Activated naive CD4-positive, alpha-beta T cell treated with anti-CD3 and anti-CD28 coated beads, Interleukin-2, amount 50 U/mL, for 24 hours (primary cell): ENCODE measurements around the gene ZP1.

Experiments
- H3K27ac Mint-ChIP-seq: one replicate; pipeline ENCODE4 v1.8.0; 2021; ENCODE audit warnings: mild to moderate bottlenecking, mixed read lengths
- H3K27me3 Mint-ChIP-seq: one replicate; pipeline ENCODE4 v1.8.0; 2021; ENCODE audit warnings: mixed read lengths
- H3K36me3 Mint-ChIP-seq: one replicate; pipeline ENCODE4 v1.8.0; 2021; ENCODE audit warnings: mixed read lengths
- H3K4me1 Mint-ChIP-seq: one replicate; pipeline ENCODE4 v1.8.0; 2021; ENCODE audit warnings: mixed read lengths
- H3K4me3 Mint-ChIP-seq: one replicate; pipeline ENCODE4 v1.8.0; 2021; ENCODE audit warnings: mild to moderate bottlenecking, mixed read lengths
- H3K9me3 Mint-ChIP-seq: one replicate; pipeline ENCODE4 v1.8.0; 2021; ENCODE audit warnings: mixed read lengths

The ZP1 gene

DNA sequence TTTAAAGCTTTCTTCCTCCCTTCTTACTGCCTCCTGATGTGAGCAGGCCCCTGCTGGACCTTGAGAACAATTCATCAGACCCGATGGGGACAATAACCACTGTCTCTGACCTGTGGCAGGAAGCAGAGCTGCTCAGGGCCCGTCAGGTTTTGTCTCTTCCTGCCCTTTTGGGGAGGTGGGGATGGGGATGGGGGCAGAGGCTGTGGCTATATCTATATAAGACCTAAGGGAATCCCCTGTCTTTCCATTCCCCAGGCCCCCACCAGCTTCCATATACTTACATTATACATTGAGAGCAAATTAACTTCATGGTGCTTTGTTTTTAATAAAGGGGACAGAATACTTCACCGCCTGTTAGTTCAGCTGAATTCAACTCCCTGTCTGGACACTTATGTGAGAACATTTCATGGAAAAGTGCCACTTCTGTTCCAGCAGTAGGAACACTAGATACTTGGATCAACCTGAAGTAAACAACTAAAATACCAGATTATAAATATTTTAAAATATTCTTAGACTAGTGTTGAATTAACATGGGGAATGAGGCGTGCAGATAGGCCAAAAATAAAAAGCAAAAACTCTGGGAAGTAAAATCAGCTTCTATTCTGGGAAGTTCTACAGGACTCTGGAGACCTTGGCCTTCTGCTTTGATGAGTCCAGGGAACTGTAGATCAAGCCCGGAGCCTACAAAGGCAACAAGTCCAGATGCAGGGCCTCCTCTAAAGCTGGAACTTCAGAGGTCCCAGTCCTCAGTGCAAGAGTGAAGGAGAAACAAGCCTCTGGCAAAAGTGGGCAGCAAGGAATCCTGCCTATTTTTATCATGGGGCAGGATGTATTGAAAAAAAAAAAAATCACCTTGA lies 11.1 kb downstream of the ZP1 start:
- peaks cover 6% of the 10 kb centered on the region for H3K4me1 Mint-ChIP-seq
- no peaks in the 10 kb centered on the region for H3K27me3 Mint-ChIP-seq
- no peaks in the 10 kb centered on the region for H3K9me3 Mint-ChIP-seq
- peaks cover 5% of the 10 kb centered on the region for H3K36me3 Mint-ChIP-seq
- no peak overlapping the region for H3K4me3 Mint-ChIP-seq
- no peak overlapping the region for H3K27ac Mint-ChIP-seq

DNA sequence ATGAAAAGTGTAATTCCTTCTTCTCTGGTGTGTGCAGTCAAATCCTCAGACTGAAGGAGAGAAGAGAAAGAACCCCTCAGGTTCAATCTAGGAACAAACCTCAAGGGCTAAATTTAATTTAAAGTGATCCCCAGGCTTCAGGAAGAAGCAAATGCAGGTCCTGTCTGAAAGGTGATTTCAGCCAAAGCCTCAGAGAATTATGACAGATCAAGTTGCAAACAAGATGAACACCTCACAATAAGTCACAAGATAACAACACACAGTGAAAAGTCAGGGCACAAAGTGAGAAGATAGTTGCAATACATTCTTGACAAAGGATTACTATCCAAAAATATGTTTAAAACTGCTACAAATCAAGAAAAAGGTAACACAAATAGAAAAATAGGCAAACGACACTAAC lies 11.8 kb downstream of the ZP1 start:
- H3K9me3 Mint-ChIP-seq: no peaks in the 10 kb centered on the region
- peaks cover 5% of the 10 kb centered on the region for H3K36me3 Mint-ChIP-seq
- H3K27ac Mint-ChIP-seq: no peak overlapping the region
- H3K4me1 Mint-ChIP-seq: peaks cover 5% of the 10 kb centered on the region
- no peak overlapping the region for H3K4me3 Mint-ChIP-seq
- H3K27me3 Mint-ChIP-seq: no peaks in the 10 kb centered on the region

DNA sequence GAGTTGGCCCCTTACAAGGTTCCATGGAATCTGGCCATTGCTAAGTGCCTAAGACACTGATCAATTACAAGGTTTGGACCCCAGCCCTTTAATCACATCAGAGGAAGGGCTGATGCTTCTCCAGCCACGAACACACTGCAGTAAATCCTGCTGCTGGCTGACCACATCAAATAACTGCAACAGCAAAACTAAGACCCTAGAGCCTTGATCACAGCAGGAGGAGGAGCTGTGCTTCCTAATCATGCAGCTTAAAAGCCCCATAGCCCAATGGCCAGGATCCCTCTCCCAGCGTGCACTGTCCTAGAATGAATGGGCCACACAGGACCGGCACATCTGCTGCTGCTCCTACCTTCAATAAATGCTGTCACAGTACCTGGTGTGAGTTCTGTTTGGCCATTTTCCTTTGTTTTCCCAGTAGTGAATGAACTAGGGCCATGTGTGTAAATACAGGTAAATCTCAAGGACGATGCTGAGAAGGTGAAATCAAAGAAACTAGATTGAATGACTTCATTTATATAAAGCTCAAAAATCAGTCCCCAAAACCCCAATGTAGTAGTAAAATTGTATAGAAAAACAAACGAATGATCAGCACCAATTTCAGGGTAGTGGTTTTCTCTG lies 12.7 kb downstream of the ZP1 start:
- Mint-ChIP-seq H3K4me1 (peaks cover 5% of the 10 kb centered on the region), H3K27me3 (no peaks in the 10 kb centered on the region), H3K27ac (peak overlapping the region; percentile 68), H3K9me3 (no peaks in the 10 kb centered on the region), H3K36me3 (peaks cover 5% of the 10 kb centered on the region), H3K4me3 (no peak overlapping the region)

DNA sequence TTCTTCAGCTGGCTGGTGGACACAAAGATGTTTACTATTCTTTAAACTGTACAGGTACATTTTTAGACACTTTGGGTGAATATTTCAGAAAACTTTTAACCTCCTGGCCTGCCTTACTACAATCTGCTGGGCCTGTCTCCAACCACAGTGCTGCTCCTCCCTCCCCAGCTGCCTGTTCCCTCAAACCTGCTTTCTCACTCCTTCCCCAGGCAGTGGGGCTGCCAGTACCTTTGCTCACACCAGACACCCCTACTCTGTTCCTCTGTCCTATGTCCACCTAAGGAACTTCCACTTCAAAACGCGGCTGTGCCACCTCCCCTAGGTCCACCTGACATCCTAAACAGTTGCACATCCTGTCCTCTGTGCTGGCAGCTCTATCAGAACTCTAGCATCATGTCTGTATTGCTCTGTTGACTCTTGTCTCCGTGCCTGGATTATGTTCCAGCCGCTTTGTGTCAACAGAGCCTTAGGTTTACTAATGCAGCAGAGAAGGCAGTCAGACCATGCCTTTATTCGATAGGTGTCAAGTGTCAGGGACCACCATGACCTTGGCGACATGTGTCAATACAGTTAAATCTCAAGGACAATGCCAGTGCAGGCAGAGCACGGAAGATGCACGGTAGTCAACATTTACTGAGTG lies 13.4 kb downstream of the ZP1 start:
- Mint-ChIP-seq H3K4me1 (peaks cover 5% of the 10 kb centered on the region), H3K36me3 (peaks cover 6% of the 10 kb centered on the region), H3K27me3 (no peaks in the 10 kb centered on the region), H3K27ac (peak overlapping the region; percentile 14), H3K9me3 (no peaks in the 10 kb centered on the region), H3K4me3 (no peak overlapping the region)

DNA sequence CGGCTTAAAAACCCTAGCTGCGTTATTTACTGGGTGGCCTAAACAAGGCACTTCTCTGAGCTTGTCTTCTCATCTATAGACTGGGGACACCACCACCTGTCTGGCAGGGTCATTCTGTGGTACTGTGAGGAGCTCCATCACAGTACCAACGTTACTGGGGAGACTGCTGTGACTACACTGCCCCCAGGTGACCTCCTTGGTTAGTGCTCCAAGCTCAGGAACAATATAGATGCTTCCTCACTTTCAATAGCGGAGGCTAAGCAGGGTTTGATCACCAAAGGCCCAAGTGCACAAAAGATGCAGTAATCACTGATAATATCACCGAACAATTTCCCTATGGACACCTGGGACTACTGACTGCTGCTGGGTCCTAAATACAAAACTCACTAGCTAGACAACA lies 20.2 kb downstream of the ZP1 start:
- H3K9me3 Mint-ChIP-seq: no peaks in the 10 kb centered on the region
- no peaks in the 10 kb centered on the region for H3K27me3 Mint-ChIP-seq
- H3K27ac Mint-ChIP-seq: no peak overlapping the region
- no peak overlapping the region for H3K4me3 Mint-ChIP-seq
- H3K36me3 Mint-ChIP-seq: peaks cover 12% of the 10 kb centered on the region
- H3K4me1 Mint-ChIP-seq: no peaks in the 10 kb centered on the region

DNA sequence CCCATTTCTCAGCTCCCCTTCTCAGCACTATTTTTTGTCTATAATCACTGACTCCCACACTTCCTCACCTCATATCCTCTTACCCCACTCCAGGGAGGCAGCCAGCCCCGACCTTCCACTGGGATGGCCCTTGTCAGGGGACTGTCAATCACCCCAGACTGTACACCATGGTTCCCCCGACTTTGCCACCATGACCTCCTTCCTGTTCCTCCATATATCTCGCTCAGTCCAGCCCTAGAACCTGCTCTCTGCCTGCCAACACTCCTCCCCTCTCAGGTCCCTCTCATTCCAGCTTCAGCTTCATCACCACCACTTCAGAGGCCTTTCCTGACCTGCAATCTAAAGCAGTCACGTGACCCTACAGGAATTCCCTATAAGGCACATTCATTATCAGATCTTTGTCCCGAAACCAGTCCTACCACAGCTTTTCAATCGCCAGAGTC lies 22.5 kb downstream of the ZP1 start:
- peak overlapping the region; percentile 0 for H3K27ac Mint-ChIP-seq
- no peaks in the 10 kb centered on the region for H3K9me3 Mint-ChIP-seq
- H3K36me3 Mint-ChIP-seq: peaks cover 10% of the 10 kb centered on the region
- H3K4me1 Mint-ChIP-seq: no peaks in the 10 kb centered on the region
- H3K4me3 Mint-ChIP-seq: no peak overlapping the region
- no peaks in the 10 kb centered on the region for H3K27me3 Mint-ChIP-seq

DNA sequence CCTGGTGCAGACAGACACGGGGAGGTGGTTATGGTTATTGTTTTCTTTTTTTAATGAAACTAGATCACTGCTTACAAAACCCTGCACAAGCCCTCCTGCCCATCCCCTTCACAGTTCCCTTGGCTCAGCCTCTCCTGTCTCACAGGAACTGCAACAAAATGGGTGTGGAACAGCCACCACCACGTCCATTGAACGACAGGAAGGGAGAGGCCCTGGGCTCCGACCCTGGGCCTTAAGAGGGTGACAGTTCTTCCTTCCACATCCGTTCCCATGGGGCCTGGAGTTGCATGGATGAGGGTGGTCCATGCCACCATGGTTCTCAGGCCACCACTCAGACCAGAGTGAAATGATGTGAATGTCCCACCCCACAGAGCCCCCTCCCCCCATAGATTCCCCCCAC lies 23.4 kb downstream of the ZP1 start:
- no peak overlapping the region for H3K4me3 Mint-ChIP-seq
- peaks cover 12% of the 10 kb centered on the region for H3K36me3 Mint-ChIP-seq
- no peaks in the 10 kb centered on the region for H3K27me3 Mint-ChIP-seq
- no peaks in the 10 kb centered on the region for H3K4me1 Mint-ChIP-seq
- no peak overlapping the region for H3K27ac Mint-ChIP-seq
- no peaks in the 10 kb centered on the region for H3K9me3 Mint-ChIP-seq

DNA sequence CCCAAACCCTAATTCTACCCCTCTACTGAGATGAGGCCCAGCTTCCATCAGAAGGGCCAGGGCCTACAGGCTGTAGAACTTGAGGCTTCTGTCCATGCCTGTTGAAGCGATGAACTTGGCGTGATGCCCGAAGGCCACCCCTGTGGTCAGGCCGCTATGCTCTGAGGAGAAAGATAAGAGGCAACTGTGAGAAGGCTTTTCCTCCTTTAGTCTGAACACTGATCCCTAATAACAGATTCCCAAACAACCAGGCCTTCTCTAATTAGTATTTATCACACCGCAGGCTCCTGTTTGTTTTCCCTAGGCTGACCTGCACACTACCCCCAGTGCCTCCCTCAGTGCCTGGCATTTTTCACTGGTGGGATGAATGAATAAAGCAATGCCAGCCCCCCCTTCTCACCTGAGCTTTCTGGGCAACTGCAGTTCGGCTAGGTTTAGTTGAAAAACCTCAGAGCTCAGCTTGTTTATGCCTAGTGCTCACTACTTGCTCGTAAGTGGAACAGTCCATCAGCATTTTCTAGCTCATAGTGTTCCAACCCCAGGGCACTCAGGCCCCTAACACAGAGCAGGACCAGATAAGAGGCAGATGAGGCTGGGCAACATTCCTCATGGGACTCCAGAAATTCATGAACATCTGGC lies 23.9 kb downstream of the ZP1 start:
- no peak overlapping the region for H3K4me3 Mint-ChIP-seq
- H3K4me1 Mint-ChIP-seq: no peaks in the 10 kb centered on the region
- H3K36me3 Mint-ChIP-seq: peaks cover 14% of the 10 kb centered on the region
- H3K9me3 Mint-ChIP-seq: no peaks in the 10 kb centered on the region
- no peaks in the 10 kb centered on the region for H3K27me3 Mint-ChIP-seq
- H3K27ac Mint-ChIP-seq: no peak overlapping the region

DNA sequence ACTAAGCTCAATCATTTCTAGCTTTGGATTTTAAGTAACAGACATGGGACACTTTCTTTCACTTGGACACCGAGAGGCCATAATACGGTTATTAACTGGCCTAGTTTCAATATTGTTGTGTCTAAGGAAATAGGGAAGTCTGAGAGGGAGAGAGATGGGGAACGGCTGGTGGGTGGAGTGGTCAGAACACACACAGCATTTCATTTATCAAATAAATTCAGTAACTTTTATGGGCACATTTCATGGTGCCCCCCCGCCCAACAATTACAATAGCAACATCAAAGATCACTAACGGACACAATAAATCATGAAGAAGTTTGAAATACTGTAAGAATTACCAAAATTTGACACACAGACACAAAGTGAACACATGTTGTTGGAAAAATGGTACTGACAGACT lies 28.3 kb downstream of the ZP1 start:
- H3K27me3 Mint-ChIP-seq: no peaks in the 10 kb centered on the region
- H3K27ac Mint-ChIP-seq: no peak overlapping the region
- H3K4me3 Mint-ChIP-seq: no peak overlapping the region
- H3K4me1 Mint-ChIP-seq: peaks cover 4% of the 10 kb centered on the region
- no peaks in the 10 kb centered on the region for H3K9me3 Mint-ChIP-seq
- H3K36me3 Mint-ChIP-seq: peaks cover 19% of the 10 kb centered on the region

DNA sequence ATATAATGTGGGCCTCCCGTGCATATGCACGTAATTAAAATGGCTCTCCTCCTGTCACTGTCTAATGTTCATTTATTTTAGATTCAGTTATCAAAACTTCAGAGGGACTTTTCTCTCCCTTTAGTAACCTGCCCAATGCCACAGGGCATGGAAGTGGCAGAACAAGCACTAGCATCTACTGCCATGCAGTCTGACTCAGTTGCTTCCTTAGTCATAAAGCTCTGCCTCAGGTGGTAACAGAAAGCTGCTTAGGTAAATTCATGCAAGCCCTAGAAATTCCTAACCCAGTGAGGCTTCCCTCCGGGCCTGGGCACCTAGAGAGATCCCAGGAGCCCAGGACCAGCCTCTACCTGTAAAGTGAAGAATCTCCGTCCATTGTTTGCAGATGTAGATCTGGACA lies 30.2 kb downstream of the ZP1 start:
- H3K36me3 Mint-ChIP-seq: peaks cover 16% of the 10 kb centered on the region
- no peak overlapping the region for H3K4me3 Mint-ChIP-seq
- no peaks in the 10 kb centered on the region for H3K9me3 Mint-ChIP-seq
- no peaks in the 10 kb centered on the region for H3K27me3 Mint-ChIP-seq
- H3K27ac Mint-ChIP-seq: peak overlapping the region; percentile 15
- peaks cover 4% of the 10 kb centered on the region for H3K4me1 Mint-ChIP-seq

DNA sequence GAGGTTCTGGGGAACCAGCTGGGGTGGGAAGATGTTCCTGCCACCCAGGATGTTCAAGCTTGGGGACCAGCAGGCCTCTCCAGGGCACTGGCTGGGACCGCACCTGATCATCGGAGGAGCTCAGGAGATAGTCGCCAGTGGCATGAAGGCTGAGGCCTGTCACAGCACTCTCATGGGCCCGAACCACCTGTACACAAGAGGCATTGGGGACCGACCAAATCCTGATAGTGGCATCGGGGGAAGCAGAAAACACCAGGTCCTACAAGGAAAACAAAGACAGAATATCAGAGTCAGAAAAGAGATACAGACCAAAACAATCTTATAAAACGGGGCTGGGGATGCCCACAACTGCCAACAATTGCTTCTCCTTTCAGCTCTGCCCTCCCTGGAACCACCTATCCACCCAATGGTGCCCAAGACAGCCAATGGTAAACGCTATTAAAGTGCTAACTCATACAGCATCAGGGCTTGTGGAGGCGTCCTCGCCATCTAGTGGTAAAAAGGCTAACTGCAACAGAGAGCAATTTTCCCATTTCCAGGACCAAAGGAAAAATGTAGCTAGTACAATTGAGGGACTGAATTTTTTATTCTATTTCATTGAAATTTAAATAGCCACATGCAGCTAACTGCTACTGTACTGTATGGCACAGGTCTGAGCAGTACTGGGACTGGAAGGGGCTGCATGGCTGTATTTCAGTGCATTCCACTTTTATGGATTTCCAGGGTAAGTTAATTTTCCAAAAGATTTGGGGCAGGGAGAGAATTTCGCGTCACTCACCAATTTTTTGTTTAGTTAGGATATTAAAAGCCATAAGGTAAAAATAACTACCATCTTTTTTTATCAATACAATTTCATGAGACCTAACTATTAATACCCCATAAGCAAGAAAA lies 31.9 kb downstream of the ZP1 start:
- H3K27me3 Mint-ChIP-seq: no peaks in the 10 kb centered on the region
- H3K36me3 Mint-ChIP-seq: peaks cover 18% of the 10 kb centered on the region
- H3K9me3 Mint-ChIP-seq: no peaks in the 10 kb centered on the region
- peaks cover 16% of the 10 kb centered on the region for H3K4me1 Mint-ChIP-seq
- H3K4me3 Mint-ChIP-seq: no peak overlapping the region
- no peak overlapping the region for H3K27ac Mint-ChIP-seq

DNA sequence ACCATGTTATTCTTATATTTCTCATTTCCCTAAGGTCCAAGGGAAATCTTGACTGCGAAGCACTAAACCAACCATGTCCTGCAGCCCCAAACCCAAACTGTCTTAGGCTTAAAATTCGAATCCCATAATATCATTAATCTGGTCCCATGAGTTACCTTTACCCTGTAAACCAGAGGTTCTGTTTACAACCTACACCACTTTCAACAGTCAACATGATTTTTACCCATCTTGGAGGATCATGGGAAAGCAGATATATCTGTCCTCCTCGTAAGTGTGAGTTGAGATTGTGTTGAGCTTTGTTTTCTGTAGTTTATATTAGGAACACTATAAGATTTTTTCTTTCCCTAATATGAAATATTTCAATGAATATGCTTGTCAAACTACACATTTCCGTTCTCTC lies 32.6 kb downstream of the ZP1 start:
- Mint-ChIP-seq H3K9me3 (no peaks in the 10 kb centered on the region), H3K27ac (peak overlapping the region; percentile 81), H3K4me1 (peaks cover 21% of the 10 kb centered on the region), H3K36me3 (peaks cover 18% of the 10 kb centered on the region), H3K4me3 (no peak overlapping the region), H3K27me3 (no peaks in the 10 kb centered on the region)

DNA sequence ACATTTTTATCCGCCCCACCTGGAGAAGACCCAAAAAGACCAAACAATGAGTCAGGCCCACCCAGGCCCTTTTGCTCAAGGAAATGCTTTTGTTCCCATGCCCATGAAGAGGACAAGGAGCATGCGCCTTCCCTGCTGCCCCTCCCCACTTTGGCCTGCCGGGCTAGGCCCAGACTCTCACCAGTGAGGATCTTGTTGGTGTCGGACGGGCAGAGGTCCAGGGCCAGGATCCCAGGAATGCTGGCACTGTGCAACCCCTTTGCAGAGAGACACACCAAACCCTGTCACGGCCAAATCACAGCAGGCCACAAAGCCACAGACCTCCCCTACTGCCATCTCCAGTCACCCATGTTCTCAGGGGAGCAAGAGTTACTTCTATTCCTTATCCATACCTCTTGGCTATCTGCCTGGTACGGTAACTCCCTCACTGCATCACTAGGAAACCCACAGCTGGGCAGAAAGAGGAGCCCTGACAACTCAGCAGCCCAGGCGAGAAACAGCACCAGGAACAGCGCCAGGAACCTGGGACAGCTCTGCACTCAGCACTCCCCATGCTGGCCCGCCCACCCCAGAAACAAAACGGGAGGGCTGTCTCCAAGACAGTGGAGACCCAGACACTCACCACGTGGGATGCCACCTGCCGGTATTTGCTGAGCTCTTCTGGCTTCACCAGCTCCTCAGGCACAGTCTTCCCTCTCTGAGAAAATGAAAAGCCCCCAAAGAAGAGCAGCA lies 33.5 kb downstream of the ZP1 start:
- no peaks in the 10 kb centered on the region for H3K27me3 Mint-ChIP-seq
- peaks cover 14% of the 10 kb centered on the region for H3K36me3 Mint-ChIP-seq
- H3K4me1 Mint-ChIP-seq: peaks cover 26% of the 10 kb centered on the region
- H3K9me3 Mint-ChIP-seq: no peaks in the 10 kb centered on the region
- H3K4me3 Mint-ChIP-seq: no peak overlapping the region
- no peak overlapping the region for H3K27ac Mint-ChIP-seq

DNA sequence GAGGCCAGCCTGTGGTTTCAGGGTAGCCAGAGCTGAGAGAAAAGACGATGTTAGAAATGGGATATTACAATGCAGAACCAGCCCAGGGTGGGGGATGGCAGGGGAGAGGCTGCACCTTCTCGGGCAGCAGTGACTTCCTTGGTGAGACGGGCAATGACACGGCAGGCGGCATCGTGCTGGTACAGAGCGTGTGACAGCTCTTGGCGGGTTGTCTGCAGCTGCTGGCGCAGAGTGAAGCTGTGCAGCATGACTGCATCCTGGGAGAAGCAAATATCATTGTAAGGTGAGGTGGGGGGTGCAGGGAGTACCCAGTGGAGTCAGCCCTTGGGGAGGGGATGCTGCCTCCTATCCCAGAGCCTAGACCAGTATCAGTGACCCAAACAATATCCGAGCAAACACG lies 35.3 kb downstream of the ZP1 start:
- Mint-ChIP-seq H3K27me3 (no peaks in the 10 kb centered on the region), H3K9me3 (no peaks in the 10 kb centered on the region), H3K4me3 (no peak overlapping the region), H3K4me1 (peaks cover 32% of the 10 kb centered on the region), H3K36me3 (peaks cover 9% of the 10 kb centered on the region), H3K27ac (peak overlapping the region; percentile 68)
